Mammary microvascular endothelial cell (primary cell): ENCODE measurements around the gene LAX1. TPM values are rescaled to one million over a fixed set of nuclear protein-coding genes. Genes with fewer than 3 reads are reported as not detected.

Source experiments
- total RNA-seq: library from RNA; depleted of rRNA; stranded (reverse); fragments of >200 nt; gene quantifications from 2 replicates; pipeline ENCODE4 v1.2.3, GENCODE V29; 2015

LAX1 gene
- total RNA-seq = 0.15 and 0.27 TPM in 2 replicates

GRCh38 chr1:203765029-203765837 is at the start of gene LAX1:
Gene LAX1 (plus strand): TSS chr1:203765183. CDS start chr1:203765566, 383 bp downstream.

GRCh38 chr1:203795441-203796235 is 30.7 kb downstream of the LAX1 start, which contains the start of the genes ZBED6 and ZC3H11A:
Gene ZBED6 (plus strand): TSS chr1:203795623. CDS start chr1:203797523, 1,900 bp downstream.
Gene ZC3H11A (plus strand): TSS chr1:203795623. CDS start chr1:203817071, 21,448 bp downstream.

Other genes with a start within 250 kb of the LAX1 start
- gene ATP2B4, start 138.4 kb upstream of the LAX1 start, total RNA-seq = 79.9 and 81.4 TPM in 2 replicates
- 5.3 and 6.8 TPM in 2 replicates for gene ZBED6, start 30.4 kb downstream of the LAX1 start, total RNA-seq
- gene ZC3H11A, start 30.4 kb downstream of the LAX1 start, total RNA-seq = 54.0 and 59.1 TPM in 2 replicates
- gene SNRPE, start 96.4 kb downstream of the LAX1 start, total RNA-seq = 97.7 and 111 TPM in 2 replicates